Thyroid gland (tissue), 4 donors: ENCODE results near the gene PSMB11.

Source experiments
- POLR2A ChIP-seq, 2 donors: fragments of 450-650 bp; IDR thresholded peaks; one replicate each; pipeline ENCODE4 v1.6.1; 2017; ENCODE audit warnings: antibody characterized with exemption in 2 of 2, mild to moderate bottlenecking in 2 of 2, moderate library complexity in 1 of 2
- TF ChIP-seq, protein P1 (sequence below), 6 experiments: fragments of 200-600 bp in 3 of 6; fragments of 450-650 bp in 3 of 6; sonication (generic) in 3 of 6; IDR thresholded peaks; one replicate each; pipeline ENCODE4 v1.5.1; 2016 to 2019; ENCODE audit warnings: antibody characterized with exemption in 6 of 6, mild to moderate bottlenecking in 2 of 6, inconsistent platforms in 1 of 6, moderate library complexity in 1 of 6

DNA sequence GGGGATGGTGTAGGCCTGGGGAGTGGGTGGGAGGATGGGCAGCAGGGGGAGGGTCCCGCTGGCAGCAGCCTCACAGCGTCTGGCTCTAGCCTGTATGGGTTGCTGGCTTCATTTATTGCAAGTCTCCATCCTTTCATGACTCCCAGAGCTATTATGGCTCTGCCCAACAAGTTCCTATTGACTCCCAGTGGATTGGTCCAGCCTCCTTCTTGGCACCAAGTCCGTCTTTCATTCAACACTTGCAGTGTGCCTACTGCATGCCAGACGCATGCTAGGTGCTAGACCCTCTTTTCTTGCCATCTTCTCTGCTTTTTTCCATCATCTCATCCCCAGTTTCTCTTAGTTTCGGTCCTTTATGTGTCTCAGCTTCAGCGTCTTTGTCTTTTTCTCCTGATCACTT is 1.1 kb downstream of the PSMB11 start:
- TF ChIP-seq, protein P1, sequence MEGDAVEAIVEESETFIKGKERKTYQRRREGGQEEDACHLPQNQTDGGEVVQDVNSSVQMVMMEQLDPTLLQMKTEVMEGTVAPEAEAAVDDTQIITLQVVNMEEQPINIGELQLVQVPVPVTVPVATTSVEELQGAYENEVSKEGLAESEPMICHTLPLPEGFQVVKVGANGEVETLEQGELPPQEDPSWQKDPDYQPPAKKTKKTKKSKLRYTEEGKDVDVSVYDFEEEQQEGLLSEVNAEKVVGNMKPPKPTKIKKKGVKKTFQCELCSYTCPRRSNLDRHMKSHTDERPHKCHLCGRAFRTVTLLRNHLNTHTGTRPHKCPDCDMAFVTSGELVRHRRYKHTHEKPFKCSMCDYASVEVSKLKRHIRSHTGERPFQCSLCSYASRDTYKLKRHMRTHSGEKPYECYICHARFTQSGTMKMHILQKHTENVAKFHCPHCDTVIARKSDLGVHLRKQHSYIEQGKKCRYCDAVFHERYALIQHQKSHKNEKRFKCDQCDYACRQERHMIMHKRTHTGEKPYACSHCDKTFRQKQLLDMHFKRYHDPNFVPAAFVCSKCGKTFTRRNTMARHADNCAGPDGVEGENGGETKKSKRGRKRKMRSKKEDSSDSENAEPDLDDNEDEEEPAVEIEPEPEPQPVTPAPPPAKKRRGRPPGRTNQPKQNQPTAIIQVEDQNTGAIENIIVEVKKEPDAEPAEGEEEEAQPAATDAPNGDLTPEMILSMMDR (IDR thresholded peaks at IDR 0.05) = no peak
- TF ChIP-seq POLR2A (IDR thresholded peaks at IDR 0.05) = no peak
